ENCODE data around the gene SLC7A7. TPM values are rescaled to one million over a fixed set of nuclear protein-coding genes. Genes with fewer than 3 reads are reported as not detected.

The SLC7A7 gene
- polyA plus RNA-seq, 3 donors, result 262 to 425 (median 371) TPM

- peaks cover under 1 to 8% of the 10 kb centered on the region in 2 donors for H3K36me3 ChIP-seq (replicated peaks in 1 of 2; ENCODE audit: control insufficient read depth in 1 of 2, insufficient read depth in 2 of 2, low read length in 2 of 2)
- intact Hi-C loops (cut with micrococcal nuclease), result loop anchor here in 1 of 2 donors (5.0 kb wide), 1 partner anchor 36 kb away; no protein-coding TSS in a partner anchor
- H4K20me1 ChIP-seq (ENCODE audit: insufficient read depth, low read length), result peaks cover 14% of the 10 kb centered on the region
- 100% methylated on average over 2 of the region's 4 CpGs for WGBS (ENCODE audit: insufficient coverage)
- H3K79me2 ChIP-seq (ENCODE audit: insufficient read depth, low read length), result peaks cover 79% of the 10 kb centered on the region
- no peak overlapping the region for H3K4me2 ChIP-seq (replicated peaks; ENCODE audit: extremely low read depth, low read length, poor library complexity, severe bottlenecking)
- TF ChIP-seq CTCF (IDR thresholded peaks at IDR 0.05), result no peak
- peak overlapping the region in 1 of 2 donors; percentile 13 for H3K27ac ChIP-seq (ENCODE audit: low read depth in 1 of 2, low read length in 2 of 2)
- Mint-ChIP-seq H3K36me3 (peaks cover 24 to 61% of the 10 kb centered on the region in 2 donors), H3K9me3 (peaks cover 0 to 4% (median 0%) of the 10 kb centered on the region in 7 donors), H3K27ac (peak overlapping the region in 3 of 7 donors; percentile 21 to 50 (median 36)), H3K4me1 (peaks cover 60% of the 10 kb centered on the region), H3K4me3 (no peak overlapping the region), H3K27me3 (ENCODE audit: low read depth in 3 of 3) (peaks cover 0 to 2% (median 0%) of the 10 kb centered on the region in 3 donors)
- no peaks in the 10 kb centered on the region for H3K9me3 ChIP-seq (replicated peaks in 1 of 2; ENCODE audit: control insufficient read depth in 1 of 2, insufficient read depth in 1 of 2, low read length in 2 of 2)
- H3K27me3 ChIP-seq (ENCODE audit: control insufficient read depth in 2 of 2, insufficient read depth in 2 of 2, low read length in 2 of 2), result no peaks in the 10 kb centered on the region
- H3K4me3 ChIP-seq (replicated peaks in 1 of 3; ENCODE audit: low read depth in 2 of 3, low read length in 3 of 3), result no peak overlapping the region
- peaks cover 56 to 59% of the 10 kb centered on the region in 2 donors for H3K4me1 ChIP-seq (ENCODE audit: control insufficient read depth in 1 of 2, insufficient read depth in 2 of 2, low read length in 2 of 2)
- no peak overlapping the region for H3K9ac ChIP-seq (ENCODE audit: insufficient read depth, low read length, poor library complexity, severe bottlenecking)
- DNase-seq, result no peak
- no peak overlapping the region for H2AFZ ChIP-seq (ENCODE audit: insufficient read depth, low read depth, low read length, poor library complexity, severe bottlenecking)
Measured at GRCh38 chr14:22786685-22787084, 28.6 kb downstream of the SLC7A7 start.

GRCh38 chr14:22781301-22781991 is 33.8 kb downstream of the SLC7A7 start:
- no peak for DNase-seq
- no peak overlapping the region for H3K4me3 ChIP-seq (replicated peaks in 1 of 3; ENCODE audit: low read depth in 2 of 3, low read length in 3 of 3)
- Mint-ChIP-seq H3K4me3 (peak overlapping the region in 1 of 2 donors; percentile 37), H3K27ac (peak overlapping the region in 6 of 7 donors; percentile 47 to 89 (median 82)), H3K9me3 (no peaks in the 10 kb centered on the region), H3K36me3 (peaks cover 53 to 81% of the 10 kb centered on the region in 2 donors), H3K4me1 (peaks cover 62% of the 10 kb centered on the region), H3K27me3 (ENCODE audit: low read depth in 3 of 3) (peaks cover 0 to 1% (median 0%) of the 10 kb centered on the region in 3 donors)
- no peaks in the 10 kb centered on the region for H3K9me3 ChIP-seq (replicated peaks in 1 of 2; ENCODE audit: control insufficient read depth in 1 of 2, insufficient read depth in 1 of 2, low read length in 2 of 2)
- H3K4me2 ChIP-seq (replicated peaks; ENCODE audit: extremely low read depth, low read length, poor library complexity, severe bottlenecking), result no peak overlapping the region
- peak overlapping the region; percentile 21 to 66 for H3K27ac ChIP-seq (ENCODE audit: low read depth in 1 of 2, low read length in 2 of 2)
- intact Hi-C loops (cut with micrococcal nuclease), result no loop called here
- no peak overlapping the region for H2AFZ ChIP-seq (ENCODE audit: insufficient read depth, low read depth, low read length, poor library complexity, severe bottlenecking)
- WGBS (ENCODE audit: insufficient coverage), result 0% methylated on average over 1 of the region's 1 CpG
- peaks cover 75% of the 10 kb centered on the region for H3K79me2 ChIP-seq (ENCODE audit: insufficient read depth, low read length)
- peaks cover 32 to 51% of the 10 kb centered on the region in 2 donors for H3K36me3 ChIP-seq (replicated peaks in 1 of 2; ENCODE audit: control insufficient read depth in 1 of 2, insufficient read depth in 2 of 2, low read length in 2 of 2)
- peaks cover 63% of the 10 kb centered on the region for H4K20me1 ChIP-seq (ENCODE audit: insufficient read depth, low read length)
- no peak for TF ChIP-seq CTCF (IDR thresholded peaks at IDR 0.05)
- no peak overlapping the region for H3K9ac ChIP-seq (ENCODE audit: insufficient read depth, low read length, poor library complexity, severe bottlenecking)
- peaks cover 44 to 54% of the 10 kb centered on the region in 2 donors for H3K4me1 ChIP-seq (ENCODE audit: control insufficient read depth in 1 of 2, insufficient read depth in 2 of 2, low read length in 2 of 2)
- no peaks in the 10 kb centered on the region for H3K27me3 ChIP-seq (ENCODE audit: control insufficient read depth in 2 of 2, insufficient read depth in 2 of 2, low read length in 2 of 2)

All from CD14-positive monocyte (primary cell).